HG03108 (cell line): ENCODE data around the gene BCAR3.
"Not testable (repeated sequence)": the region's sequence is repeated elsewhere in the genome, so short reads cannot be mapped to it uniquely, and the experiment has no call there.

Source experiments
- ATAC-seq: cut with Tn5 transposase; IDR thresholded peaks from one replicate; pipeline ENCODE4 v1.9.1; 2021; ENCODE audit warnings: moderate library complexity; ENCODE audit not compliant: unreplicated experiment

BCAR3 gene

GRCh38 chr1:93671099-93671621 is 10.5 kb downstream of the BCAR3 start:
- ATAC-seq, result no peak

DNA sequence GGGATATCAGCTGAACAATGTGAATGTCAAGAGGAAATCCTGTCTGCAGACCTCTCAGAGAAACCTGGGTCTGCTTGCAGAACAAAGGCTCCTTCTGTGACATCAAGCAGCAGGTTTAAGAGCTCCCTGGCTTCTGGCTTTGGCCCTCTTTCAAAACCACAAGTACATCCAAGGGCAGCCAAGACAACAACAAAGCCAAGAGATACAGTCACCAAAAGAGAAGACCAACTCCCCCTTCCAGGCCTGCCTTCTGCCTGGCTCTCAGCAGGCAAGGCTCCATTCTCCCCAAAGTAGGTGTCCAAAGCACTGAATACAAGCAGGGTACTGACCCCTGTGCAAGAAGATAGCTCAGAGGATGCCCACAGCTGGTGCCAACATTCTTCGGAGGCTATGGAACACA is 11.5 kb downstream of the BCAR3 start:
- no peak for ATAC-seq

GRCh38 chr1:93669369-93669768 is 12.3 kb downstream of the BCAR3 start:
- ATAC-seq, result no peak

DNA sequence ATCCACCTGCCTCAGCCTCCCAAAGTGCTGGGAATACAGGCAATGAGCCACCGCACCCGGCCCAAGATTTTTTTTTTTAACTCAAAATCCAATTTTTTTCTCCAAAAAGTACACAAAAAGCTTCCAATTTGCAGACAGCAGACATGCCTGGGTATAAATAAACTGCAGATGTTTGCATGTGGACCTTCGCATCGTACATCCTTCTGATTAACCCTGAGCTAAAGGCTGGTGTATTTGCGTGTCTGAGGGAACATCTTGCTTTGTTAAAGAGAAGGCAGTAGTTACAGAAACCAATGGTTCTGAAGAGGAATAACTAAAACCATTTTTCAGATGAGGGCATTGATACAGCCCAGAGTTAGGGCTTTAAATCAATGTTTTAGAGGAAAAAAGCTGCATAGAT is 12.7 kb downstream of the BCAR3 start:
- ATAC-seq, result no peak

- ATAC-seq, result no peak
These were observed 13.5 kb downstream of the BCAR3 start for GRCh38 chr1:93668121-93668520.

- no peak for ATAC-seq
These were observed 14.0 kb downstream of the BCAR3 start for GRCh38 chr1:93667642-93668041.

GRCh38 chr1:93666613-93667384 is 14.8 kb downstream of the BCAR3 start:
- no peak for ATAC-seq

GRCh38 chr1:93665015-93665414 is 16.6 kb downstream of the BCAR3 start:
- ATAC-seq, result no peak

- no peak for ATAC-seq
These were observed 18.4 kb downstream of the BCAR3 start for GRCh38 chr1:93663208-93663614.

DNA sequence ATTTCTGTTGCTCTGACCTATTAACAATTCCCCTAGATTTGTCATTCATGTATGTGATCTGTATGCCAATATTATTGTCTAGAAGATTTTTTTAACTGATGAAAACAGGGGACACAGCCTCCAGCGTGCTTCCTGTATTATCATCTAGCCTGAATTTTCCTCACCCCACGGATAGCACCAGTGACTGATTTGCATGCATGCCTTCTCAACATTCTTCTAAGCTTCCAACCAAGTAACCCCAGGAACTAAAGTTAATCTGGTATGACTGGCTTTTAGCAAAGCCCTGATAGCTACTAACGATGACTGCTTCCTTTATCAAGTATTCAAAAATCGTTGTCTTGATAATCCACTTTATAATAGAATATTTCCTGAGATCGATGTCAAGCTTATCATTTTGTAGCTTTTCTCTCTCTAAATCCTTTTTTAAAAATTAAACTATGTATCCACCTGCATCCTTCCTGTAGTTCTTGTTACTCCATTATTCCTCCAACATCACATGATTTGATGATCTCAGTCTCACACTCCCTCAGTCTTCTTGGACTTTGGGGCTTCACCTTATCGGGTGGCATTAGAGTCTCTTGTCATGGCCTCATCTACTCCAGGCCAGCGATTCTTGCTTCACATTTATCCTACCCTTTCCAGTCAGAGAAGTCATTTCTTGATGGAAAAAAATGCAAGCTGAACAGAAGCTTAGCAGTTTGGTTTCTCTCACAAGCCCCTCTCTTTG is 19.0 kb downstream of the BCAR3 start:
- ATAC-seq, result no peak

DNA sequence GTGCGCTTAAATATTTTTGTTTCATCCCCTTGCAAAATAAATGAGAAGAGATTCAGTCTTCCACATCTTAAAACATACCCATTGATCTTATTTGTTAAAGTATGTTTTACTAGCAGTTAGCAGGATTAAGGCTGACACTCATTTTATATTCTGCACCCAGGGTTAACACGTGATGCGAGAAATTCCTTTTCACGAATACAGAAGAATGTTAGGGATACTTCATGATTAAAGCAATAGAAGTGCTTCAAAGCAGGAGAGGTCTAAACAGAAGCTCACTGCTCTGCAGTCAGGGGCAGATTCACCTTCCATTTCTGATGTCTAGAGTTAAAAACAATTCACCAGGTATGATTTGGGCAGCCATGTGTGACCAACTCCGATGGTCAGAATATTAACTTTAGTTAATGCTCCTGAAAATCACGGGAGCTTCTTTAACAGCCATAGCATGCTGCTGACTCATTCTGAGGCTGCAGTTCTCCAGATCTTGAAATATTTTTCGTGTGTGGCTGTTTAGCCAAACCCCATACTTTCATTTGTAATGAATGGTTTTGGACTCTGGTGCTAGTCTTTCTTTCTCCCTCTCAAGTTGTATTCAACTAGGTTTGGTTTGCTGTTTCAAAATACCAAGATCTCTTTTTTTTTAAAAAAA is 19.7 kb downstream of the BCAR3 start:
- no peak for ATAC-seq

DNA sequence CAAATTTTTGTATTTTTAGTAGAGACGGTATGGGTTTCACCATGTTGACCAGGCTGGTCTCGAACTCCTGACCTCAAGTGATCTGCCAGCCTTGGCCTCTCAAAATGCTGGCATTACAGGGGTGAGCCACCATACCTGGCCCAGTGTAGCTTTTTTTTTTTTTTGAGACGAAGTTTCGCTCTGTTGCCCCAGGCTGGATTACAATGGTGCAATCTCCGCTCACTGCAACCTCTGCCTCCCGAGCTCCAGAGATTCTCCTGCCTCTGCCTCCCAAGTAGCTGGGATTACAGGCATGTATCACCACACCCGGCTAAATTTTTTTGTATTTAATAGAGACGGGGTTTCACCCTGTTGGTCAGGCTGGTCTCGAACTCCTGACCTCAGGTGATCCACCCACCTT is 20.3 kb downstream of the BCAR3 start:
- not testable (repeated sequence) for ATAC-seq

DNA sequence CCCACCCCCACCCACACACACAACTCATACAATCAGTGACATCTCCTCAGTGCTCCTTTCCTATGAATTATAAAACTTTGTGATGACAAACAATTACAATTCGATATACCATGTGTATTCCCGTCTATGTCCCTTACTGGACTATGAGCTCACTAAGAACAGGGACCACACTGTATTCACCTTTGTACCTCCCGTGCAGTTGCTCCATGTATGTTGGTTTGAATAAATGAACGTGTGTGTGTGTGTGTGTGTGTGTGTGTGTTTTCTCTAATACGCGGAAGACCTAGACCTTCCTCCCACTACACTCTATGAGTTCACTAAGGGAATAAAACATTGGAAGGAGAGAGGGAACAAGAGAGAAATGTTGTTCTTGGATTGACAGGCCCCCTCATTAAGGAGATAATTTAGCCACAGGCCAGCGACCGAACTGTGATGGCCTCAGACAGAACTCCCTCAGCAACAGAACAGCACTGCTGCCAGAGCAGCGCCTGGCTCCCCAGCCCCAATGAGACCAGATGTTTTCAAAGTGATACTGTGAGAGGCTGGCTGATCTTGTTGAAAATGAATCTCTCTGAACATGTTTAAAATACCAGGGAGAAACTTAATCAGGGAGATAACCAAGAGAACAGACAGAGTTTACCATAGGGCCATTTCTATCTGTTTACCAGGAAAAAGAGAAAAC is 21.7 kb downstream of the BCAR3 start:
- ATAC-seq, result no peak

- no peak for ATAC-seq
These were observed 23.4 kb downstream of the BCAR3 start for GRCh38 chr1:93658188-93658587.

- ATAC-seq, result no peak
These were observed 25.1 kb downstream of the BCAR3 start for GRCh38 chr1:93656491-93656890.

- no peak for ATAC-seq
These were observed 28.0 kb downstream of the BCAR3 start for GRCh38 chr1:93653656-93654055.

- ATAC-seq, result no peak
These were observed 29.2 kb downstream of the BCAR3 start for GRCh38 chr1:93652323-93652949.

DNA sequence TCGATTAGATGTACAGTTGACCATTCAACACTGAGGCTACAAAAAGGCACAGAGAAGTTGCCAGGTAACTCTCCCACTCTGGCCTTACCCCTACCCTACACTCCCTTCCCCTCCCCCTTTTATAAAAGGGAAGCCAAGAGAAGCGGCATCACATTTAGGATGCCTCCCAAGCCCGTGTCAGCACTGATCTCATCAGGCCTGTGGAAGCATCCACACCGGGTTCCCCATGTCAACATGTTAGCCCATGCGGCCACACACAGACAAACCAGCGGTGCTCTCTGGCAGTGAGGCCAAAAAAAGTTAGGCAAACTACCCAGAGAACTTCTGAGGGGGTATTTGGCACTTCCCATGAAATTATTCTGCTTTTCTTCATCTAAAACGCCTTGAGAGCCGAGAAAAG is 29.9 kb downstream of the BCAR3 start:
- ATAC-seq, result no peak

GRCh38 chr1:93650159-93650558 is 31.5 kb downstream of the BCAR3 start:
- ATAC-seq, result not testable (repeated sequence)

DNA sequence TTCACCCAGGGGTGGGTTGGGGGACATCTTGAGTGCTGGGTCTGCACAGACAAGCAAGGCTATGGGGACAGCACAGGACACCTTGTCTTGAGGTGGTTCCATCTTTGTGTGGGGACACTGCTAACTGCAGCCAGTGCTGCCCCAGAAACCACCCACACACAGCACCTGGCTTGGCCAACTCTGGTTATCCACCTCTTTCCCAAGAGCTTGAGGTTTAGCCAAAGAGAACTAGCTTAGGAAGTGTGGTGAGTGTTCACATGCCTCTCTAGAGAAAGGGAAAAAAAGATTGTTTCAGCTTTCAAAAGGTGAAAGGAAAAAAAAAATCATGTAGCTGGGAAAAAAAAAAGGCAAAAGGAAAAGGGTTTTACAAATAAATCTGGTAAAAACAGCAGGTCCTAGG is 32.4 kb downstream of the BCAR3 start:
- no peak for ATAC-seq

- ATAC-seq, result no peak
These were observed 33.0 kb downstream of the BCAR3 start for GRCh38 chr1:93648656-93649055.
